RWPE1 (cell line): ENCODE results near the gene LYZL4.

Experiments
- CTCF ChIA-PET: fragments of 350-600 bp; sonication (Branson Sonifier 250); formaldehyde crosslinking; extraction: SDS; loops from one replicate; lab custom pipeline; 2021; lab: Yijun Ruan, JAX
- POLR2A ChIA-PET: fragments of 400-600 bp; formaldehyde crosslinking; extraction: SDS; loops from one replicate; lab custom pipeline; 2020; ENCODE audit warnings: antibody characterized with exemption; ENCODE audit not compliant: low non-redundant PET; lab: Yijun Ruan, JAX
- DNase-seq: peaks from one replicate; pipeline ENCODE4 v3.0.0; 2012; ENCODE audit warnings: low spot score
- H3K27ac ChIP-seq: fragments of 450-650 bp; 2 replicates; pipeline ENCODE4 v1.5.1; 2017
- TF ChIP-seq, protein P1 (sequence below): fragments of 450-650 bp; conservative IDR thresholded peaks from 2 replicates; pipeline ENCODE4 v1.5.1; 2017; ENCODE audit warnings: low read depth, mild to moderate bottlenecking

Gene LYZL4

DNA sequence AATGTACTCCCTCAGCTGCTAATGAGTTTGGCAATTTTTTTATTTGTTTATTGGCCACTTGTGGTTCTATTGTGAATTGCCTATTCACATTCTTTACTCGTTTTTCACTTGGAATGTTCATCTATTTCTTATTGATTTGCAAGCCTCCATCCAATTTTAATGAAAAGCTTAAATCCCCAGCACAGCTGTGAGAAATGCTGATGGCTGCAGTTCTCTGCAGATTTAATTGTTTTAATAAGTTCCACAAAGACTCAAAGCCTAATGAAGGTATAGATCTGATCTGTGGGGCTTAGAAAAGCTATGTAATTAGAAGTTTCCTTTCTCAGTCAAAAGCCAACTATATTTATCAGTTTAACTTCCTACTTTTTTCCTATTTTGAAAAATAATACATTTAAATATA is 41.5 kb downstream of the LYZL4 start:
- TF ChIP-seq, protein P1, sequence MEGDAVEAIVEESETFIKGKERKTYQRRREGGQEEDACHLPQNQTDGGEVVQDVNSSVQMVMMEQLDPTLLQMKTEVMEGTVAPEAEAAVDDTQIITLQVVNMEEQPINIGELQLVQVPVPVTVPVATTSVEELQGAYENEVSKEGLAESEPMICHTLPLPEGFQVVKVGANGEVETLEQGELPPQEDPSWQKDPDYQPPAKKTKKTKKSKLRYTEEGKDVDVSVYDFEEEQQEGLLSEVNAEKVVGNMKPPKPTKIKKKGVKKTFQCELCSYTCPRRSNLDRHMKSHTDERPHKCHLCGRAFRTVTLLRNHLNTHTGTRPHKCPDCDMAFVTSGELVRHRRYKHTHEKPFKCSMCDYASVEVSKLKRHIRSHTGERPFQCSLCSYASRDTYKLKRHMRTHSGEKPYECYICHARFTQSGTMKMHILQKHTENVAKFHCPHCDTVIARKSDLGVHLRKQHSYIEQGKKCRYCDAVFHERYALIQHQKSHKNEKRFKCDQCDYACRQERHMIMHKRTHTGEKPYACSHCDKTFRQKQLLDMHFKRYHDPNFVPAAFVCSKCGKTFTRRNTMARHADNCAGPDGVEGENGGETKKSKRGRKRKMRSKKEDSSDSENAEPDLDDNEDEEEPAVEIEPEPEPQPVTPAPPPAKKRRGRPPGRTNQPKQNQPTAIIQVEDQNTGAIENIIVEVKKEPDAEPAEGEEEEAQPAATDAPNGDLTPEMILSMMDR = no peak
- no peak for DNase-seq
- CTCF ChIA-PET = no interaction called here
- POLR2A ChIA-PET = no interaction called here
- H3K27ac ChIP-seq = no peak overlapping the region

GRCh38 chr3:42367903-42368302 is 42.5 kb downstream of the LYZL4 start:
- DNase-seq = no peak
- CTCF ChIA-PET = no interaction called here
- H3K27ac ChIP-seq = no peak overlapping the region
- TF ChIP-seq, protein P1 = no peak
- POLR2A ChIA-PET = no interaction called here

GRCh38 chr3:42366550-42366949 is 43.9 kb downstream of the LYZL4 start:
- no peak overlapping the region for H3K27ac ChIP-seq
- ChIA-PET CTCF (no interaction called here), POLR2A (no interaction called here)
- TF ChIP-seq, protein P1 = no peak
- DNase-seq = no peak

- H3K27ac ChIP-seq = no peak overlapping the region
- CTCF ChIA-PET = interaction anchor here (0.6 kb wide), 1 partner anchor 150 kb away, joined by 3 read pairs; no protein-coding TSS in a partner anchor
- TF ChIP-seq, protein P1 = no peak
- DNase-seq = no peak
- POLR2A ChIA-PET = no interaction called here
Observed at GRCh38 chr3:42357335-42357734, 53.1 kb downstream of the LYZL4 start.

DNA sequence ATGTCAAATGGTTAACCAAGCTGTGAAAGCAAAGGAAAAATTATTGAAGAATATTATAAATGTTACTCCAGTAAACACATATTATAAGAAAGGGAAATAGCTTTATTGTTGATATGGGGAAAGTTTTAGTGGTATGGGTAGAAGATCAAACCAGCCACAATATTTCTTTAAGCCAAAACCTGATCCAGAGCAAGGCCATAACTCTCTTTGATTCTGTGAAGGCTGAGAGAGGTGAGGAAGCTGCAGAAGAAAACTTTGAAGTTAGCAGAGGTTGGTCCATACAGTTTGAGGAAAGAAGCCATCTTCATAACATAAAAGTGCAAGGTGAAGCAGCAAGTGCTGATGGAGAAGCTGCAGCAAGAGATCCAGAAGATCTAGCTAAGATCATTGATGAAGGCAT is 54.8 kb downstream of the LYZL4 start:
- DNase-seq = no peak
- ChIA-PET POLR2A (no interaction called here), CTCF (no interaction called here)
- no peak overlapping the region for H3K27ac ChIP-seq
- TF ChIP-seq, protein P1 = no peak

GRCh38 chr3:42353631-42354030 is 56.8 kb downstream of the LYZL4 start:
- POLR2A ChIA-PET = no interaction called here

More at GRCh38 chr3:42353631-42354030, 56.8 kb downstream of the LYZL4 start:
- DNase-seq = no peak
- CTCF ChIA-PET = no interaction called here
- H3K27ac ChIP-seq = no peak overlapping the region
- TF ChIP-seq, protein P1 = no peak
